Heart right ventricle (tissue), 16 donors: Measurements from ENCODE around the gene GADD45GIP1. TPM values are rescaled to one million over a fixed set of nuclear protein-coding genes. Genes with fewer than 3 reads are reported as not detected.

Experiments used
- ATAC-seq, 8 donors: fragments of 200-7000 bp; cut with Tn5 transposase; one replicate each; pipeline ENCODE4 v1.9.1; 2020; ENCODE audit warnings: mild to moderate bottlenecking in 8 of 8, moderate library complexity in 8 of 8, moderate number of reproducible peaks in 1 of 8
- DNase-seq, 2 donors: peaks; one replicate each; pipeline ENCODE4 v3.0.0-alpha.2; 2020
- H3K27ac ChIP-seq, 10 donors: fragments of 200-600 bp; sonication (generic) in 2 of 10; one replicate each; pipeline versions ENCODE4 v1.5.0 to v1.8.0; 2020 to 2022; ENCODE audit warnings: mild to moderate bottlenecking in 3 of 10
- H3K27me3 ChIP-seq, 7 donors: fragments of 200-600 bp; one replicate each; pipeline ENCODE4 v1.8.0; 2021 to 2022; ENCODE audit warnings: mild to moderate bottlenecking in 2 of 7
- H3K36me3 ChIP-seq, 9 donors: fragments of 200-600 bp; sonication (generic) in 1 of 9; one replicate each; pipeline versions ENCODE4 v1.5.0 to v1.8.0; 2020 to 2022; ENCODE audit warnings: mild to moderate bottlenecking in 2 of 9
- H3K4me1 ChIP-seq, 9 donors: fragments of 200-600 bp; sonication (generic) in 1 of 9; one replicate each; pipeline versions ENCODE4 v1.5.0 to v1.8.0; 2020 to 2022; ENCODE audit warnings: mild to moderate bottlenecking in 4 of 9
- H3K4me3 ChIP-seq, 10 donors: fragments of 200-600 bp; sonication (generic) in 2 of 10; one replicate each; pipeline versions ENCODE4 v1.5.0 to v1.8.0; 2020 to 2022; ENCODE audit warnings: mild to moderate bottlenecking in 7 of 10, moderate library complexity in 2 of 10
- H3K9me3 ChIP-seq, 11 donors: fragments of 200-600 bp in 10 of 11; sonication (generic) in 2 of 11; one replicate each; pipeline versions ENCODE4 v1.5.0 to v1.8.0; 2013 to 2022; ENCODE audit warnings: mild to moderate bottlenecking in 2 of 11, control low read depth in 1 of 11, moderate library complexity in 1 of 11
- WGBS, 2 donors: extraction: QIAGEN DNeasy Blood & Tissue Kit; methylation state at CpG; one replicate each; pipeline ENCODE4 v1.1.7; 2013; ENCODE audit warnings: inconsistent platforms in 1 of 2; 5-methylcytosine and 5-hydroxymethylcytosine counted together
- intact Hi-C, 10 donors: fragments of 100-400 bp; cut with DNase I; formaldehyde crosslinking; loops; one replicate each; pipeline versions ENCODE4 v1.11.1 to v1.14.2; 2022
- polyA plus RNA-seq, 2 donors: library from polyadenylated mRNA; stranded (reverse); fragments of 200-250 nt; gene quantifications; one replicate each; pipeline ENCODE4 v1.2.3, GENCODE V29; 2013
- total RNA-seq, 10 donors: library from RNA; stranded (reverse); fragmentation: NEBNext Ultra II Directional in 3 of 10; extraction: Animal tissue kit (Norgen Biotek cat#: 25700) in 3 of 10; gene quantifications; one replicate each; pipeline versions ENCODE4 v1.2.1 to v1.2.4, GENCODE V29; 2021 to 2023
- TF ChIP-seq, protein P1 (sequence below), 9 donors: fragments of 200-600 bp; sonication (generic) in 2 of 9; IDR thresholded peaks; one replicate each; pipeline versions ENCODE4 v1.5.0 to v1.8.0; 2021 to 2022; ENCODE audit warnings: antibody characterized with exemption in 9 of 9, mild to moderate bottlenecking in 5 of 9, moderate library complexity in 1 of 9
- donor health status: Arrhythmogenic right ventricular cardiomyopathy.
- donor health status: ischemic (EF 13 %, LVEDD 7.1; RV severe dilation, severe dysfunction).
- donor health status: healthy with polysubstance abuse.
- donor health status: DM: no; HTN: yes; CAD: no.
- donor health status: DM: no; HTN: no; CAD: no.
- donor health status: ischemic (EF 25% LVEDD 6.9; RV normal size, moderate dysfunction).
- donor health status: ischemic (EF 25% LVEDD 5.7; RV mildly dilated, moderate dysfunction).
- donor health status: healthy.
- donor health status: DM: yes; HTN: yes; CAD: no.
- donor health status: Ischemic cardiomyopathy.
- donor health status: ischemic (EF 35%, LVEDD 5.7; RV mildly dilated, moderate dysfunction).
- donor health status: nonischemic (EF 11% LVEDD 7.7; RV severe dilation, severe dysfunction).
- donor health status: DM: yes; HTN: yes; CAD: no.
- donor health status: PGD.
- donor health status: ischemic (EF 29% LVEDD 5.4; RV normal size, mild dysfunction).
- donor health status: nonischemic (EF 23%, LVEDD 6.1; RV moderate dilation, normal function).

Gene GADD45GIP1
- total and polyA plus RNA-seq, 12 donors: 18.4 to 237 (median 22.1) TPM

DNA sequence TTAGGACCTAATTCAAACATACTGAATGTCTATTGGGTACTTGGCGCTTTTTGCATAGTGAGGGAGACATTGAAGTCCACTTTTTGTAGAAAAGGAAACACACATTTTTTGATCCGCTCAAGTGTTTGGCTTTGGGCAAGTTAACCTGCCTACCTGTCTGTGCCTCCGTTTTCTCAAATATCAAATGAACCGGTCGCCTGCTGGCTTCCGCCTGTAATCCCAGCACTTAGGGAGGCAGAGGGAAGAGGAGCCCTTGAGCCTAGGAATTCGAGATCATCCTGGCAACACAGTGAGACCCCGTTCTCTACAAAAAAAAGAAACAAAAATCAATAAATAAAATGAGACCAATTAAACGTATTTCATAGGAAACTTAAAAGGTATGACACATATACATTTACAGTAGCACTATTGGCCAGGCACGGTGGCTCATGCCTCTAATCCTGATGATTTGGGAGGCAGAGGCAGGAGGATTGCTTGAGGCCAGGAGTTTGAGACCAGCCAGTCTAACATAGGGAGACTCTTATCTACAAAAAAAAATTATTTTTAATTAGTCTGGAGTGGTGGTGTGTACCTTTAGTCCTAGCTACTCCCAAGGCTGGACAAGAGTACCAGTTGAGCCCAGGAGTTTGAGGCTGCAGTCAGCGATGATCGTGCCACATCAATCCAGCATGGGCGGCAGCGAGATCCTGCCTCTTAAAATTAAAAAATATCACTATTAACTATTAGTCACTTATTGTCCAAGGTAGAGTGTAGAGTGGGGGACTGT, 10.1 kb downstream of the GADD45GIP1 start:
- no peak for ATAC-seq
- no peak for DNase-seq
- H3K9me3 ChIP-seq: no peaks in the 10 kb centered on the region
- peak overlapping the region in 7 of 10 donors; percentile 94 to 98 (median 96) for H3K27ac ChIP-seq
- H3K27me3 ChIP-seq: no peaks in the 10 kb centered on the region
- H3K36me3 ChIP-seq: peaks cover 6 to 84% (median 64%) of the 10 kb centered on the region in 9 donors
- WGBS, 2 donors: 61 to 63% methylated on average over 14 of the region's 14 CpGs
- TF ChIP-seq, protein P1, sequence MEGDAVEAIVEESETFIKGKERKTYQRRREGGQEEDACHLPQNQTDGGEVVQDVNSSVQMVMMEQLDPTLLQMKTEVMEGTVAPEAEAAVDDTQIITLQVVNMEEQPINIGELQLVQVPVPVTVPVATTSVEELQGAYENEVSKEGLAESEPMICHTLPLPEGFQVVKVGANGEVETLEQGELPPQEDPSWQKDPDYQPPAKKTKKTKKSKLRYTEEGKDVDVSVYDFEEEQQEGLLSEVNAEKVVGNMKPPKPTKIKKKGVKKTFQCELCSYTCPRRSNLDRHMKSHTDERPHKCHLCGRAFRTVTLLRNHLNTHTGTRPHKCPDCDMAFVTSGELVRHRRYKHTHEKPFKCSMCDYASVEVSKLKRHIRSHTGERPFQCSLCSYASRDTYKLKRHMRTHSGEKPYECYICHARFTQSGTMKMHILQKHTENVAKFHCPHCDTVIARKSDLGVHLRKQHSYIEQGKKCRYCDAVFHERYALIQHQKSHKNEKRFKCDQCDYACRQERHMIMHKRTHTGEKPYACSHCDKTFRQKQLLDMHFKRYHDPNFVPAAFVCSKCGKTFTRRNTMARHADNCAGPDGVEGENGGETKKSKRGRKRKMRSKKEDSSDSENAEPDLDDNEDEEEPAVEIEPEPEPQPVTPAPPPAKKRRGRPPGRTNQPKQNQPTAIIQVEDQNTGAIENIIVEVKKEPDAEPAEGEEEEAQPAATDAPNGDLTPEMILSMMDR (IDR thresholded peaks at IDR 0.05): no peak
- intact Hi-C loops: no loop called here
- H3K4me1 ChIP-seq: peaks cover 7 to 69% (median 28%) of the 10 kb centered on the region in 9 donors
- H3K4me3 ChIP-seq: peak overlapping the region; percentile 83 to 97 (median 92)

DNA sequence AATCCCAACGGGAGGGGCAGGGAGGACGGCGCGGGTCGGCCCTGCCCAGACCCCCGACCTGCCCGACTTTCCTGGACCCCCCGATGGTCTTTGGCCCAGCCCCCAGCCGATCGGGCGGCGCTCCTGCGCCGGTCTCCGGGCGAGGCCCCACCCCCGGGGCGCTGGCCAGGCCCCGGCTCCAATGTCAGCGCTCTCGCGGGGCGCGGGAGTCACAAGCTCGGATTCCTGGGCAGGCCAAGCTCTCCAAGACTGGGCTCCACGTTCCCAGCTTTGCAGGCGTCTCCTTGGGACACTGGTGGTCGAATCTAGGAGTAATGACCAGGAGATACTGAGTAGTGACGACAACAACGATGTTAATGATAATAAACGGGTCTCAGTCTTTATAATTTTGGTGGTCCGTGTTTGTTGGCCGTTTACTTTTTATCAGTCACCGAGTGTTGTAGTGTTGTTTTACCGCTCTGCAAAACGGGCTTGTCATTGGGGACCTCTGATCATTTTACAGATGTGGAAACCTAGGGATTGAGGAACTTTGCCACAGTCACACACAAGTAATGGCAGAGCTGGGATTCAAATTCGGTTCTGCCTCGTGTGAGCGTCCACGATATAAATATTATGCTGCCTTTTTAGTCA, 10.8 kb downstream of the GADD45GIP1 start:
- Histone ChIP-seq H3K9me3 (no peaks in the 10 kb centered on the region), H3K27me3 (no peaks in the 10 kb centered on the region), H3K36me3 (peaks cover 6 to 84% (median 65%) of the 10 kb centered on the region in 9 donors), H3K4me1 (peaks cover 7 to 72% (median 28%) of the 10 kb centered on the region in 9 donors), H3K27ac (peak overlapping the region; percentile 81 to 98 (median 95)), H3K4me3 (peak overlapping the region; percentile 83 to 97 (median 92))
- TF ChIP-seq, protein P1 (IDR thresholded peaks at IDR 0.05): no peak
- peak; percentile 68 to 69 for DNase-seq
- ATAC-seq: peak; percentile 75 to 84 (median 76)
- intact Hi-C loops: no loop called here
- WGBS, 2 donors: 0 to 1% methylated on average over 40 of the region's 40 CpGs

DNA sequence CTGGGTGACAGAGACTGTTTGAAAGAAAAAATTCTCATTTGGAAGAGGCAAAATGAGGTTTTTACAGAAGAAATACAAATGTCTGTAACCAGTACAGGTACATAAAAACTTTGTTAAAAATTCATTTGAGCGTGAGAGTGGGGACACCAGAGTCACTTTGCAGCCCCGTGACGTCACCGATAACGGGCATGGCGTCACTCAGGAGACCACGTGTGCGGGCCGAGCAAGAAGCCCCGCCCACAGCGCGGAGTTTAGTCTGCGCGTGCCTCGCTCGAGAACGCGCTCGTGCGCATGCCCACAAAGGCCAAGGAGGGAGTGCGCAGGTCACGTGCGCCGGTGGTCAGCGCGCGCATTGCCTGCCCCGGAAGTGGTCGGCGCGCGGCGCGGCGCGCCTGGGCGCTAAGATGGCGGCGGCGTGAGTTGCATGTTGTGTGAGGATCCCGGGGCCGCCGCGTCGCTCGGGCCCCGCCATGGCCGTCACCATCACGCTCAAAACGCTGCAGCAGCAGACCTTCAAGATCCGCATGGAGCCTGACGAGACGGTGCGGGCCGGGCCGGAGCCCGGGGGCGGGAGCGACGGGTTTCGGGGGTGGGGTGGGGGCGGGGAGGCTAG, 11.4 kb downstream of the GADD45GIP1 start, which contains the start of gene RAD23A:
Gene RAD23A, plus strand, starts transcription at position 384 of the 613 bp plus-strand sequence. Its CDS starts 87 bp downstream, at position 471.
- peak within 1 kb of the TSS; percentile 81 to 98 (median 95) for H3K27ac ChIP-seq

More for the DNA sequence above, 11.4 kb downstream of the GADD45GIP1 start, which contains the start of gene RAD23A:
- ATAC-seq (peak; percentile 92 to 97 (median 96)), DNase-seq (peak; percentile 96 to 99)
- intact Hi-C loops: no loop called here
- Histone ChIP-seq H3K4me3 (peak within 1 kb of the TSS; percentile 83 to 97 (median 92)), H3K4me1 (peaks cover 7 to 78% (median 34%) of the 10 kb centered on the region in 9 donors), H3K27me3 (no peaks in the 10 kb centered on the region), H3K36me3 (peaks cover 6 to 84% (median 66%) of the 10 kb centered on the region in 9 donors), H3K9me3 (no peaks in the 10 kb centered on the region)
- WGBS, 2 donors: 1% methylated on average over 61 to 62 of the region's 62 CpGs
- TF ChIP-seq, protein P1 (IDR thresholded peaks at IDR 0.05): no peak
